ENCODE data around the gene THADA.

- TF ChIP-seq, protein P1, sequence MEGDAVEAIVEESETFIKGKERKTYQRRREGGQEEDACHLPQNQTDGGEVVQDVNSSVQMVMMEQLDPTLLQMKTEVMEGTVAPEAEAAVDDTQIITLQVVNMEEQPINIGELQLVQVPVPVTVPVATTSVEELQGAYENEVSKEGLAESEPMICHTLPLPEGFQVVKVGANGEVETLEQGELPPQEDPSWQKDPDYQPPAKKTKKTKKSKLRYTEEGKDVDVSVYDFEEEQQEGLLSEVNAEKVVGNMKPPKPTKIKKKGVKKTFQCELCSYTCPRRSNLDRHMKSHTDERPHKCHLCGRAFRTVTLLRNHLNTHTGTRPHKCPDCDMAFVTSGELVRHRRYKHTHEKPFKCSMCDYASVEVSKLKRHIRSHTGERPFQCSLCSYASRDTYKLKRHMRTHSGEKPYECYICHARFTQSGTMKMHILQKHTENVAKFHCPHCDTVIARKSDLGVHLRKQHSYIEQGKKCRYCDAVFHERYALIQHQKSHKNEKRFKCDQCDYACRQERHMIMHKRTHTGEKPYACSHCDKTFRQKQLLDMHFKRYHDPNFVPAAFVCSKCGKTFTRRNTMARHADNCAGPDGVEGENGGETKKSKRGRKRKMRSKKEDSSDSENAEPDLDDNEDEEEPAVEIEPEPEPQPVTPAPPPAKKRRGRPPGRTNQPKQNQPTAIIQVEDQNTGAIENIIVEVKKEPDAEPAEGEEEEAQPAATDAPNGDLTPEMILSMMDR (IDR thresholded peaks at IDR 0.05) = no peak
- no peak for TF ChIP-seq EP300 (IDR thresholded peaks at IDR 0.05)
These were observed 293.5 kb downstream of the THADA start for GRCh38 chr2:43302182-43302960.

All from upper lobe of left lung (tissue), 4 donors.